GM06990 (cell line): Measurements from ENCODE around the gene PTCD2.

Source experiments
- DNase-seq: peaks from one replicate; pipeline ENCODE4 v3.0.0-alpha.2; 2011; ENCODE audit not compliant: insufficient read length; ENCODE audit errors: extremely low read depth
- H3K27me3 ChIP-seq: replicated peaks from 2 replicates; pipeline ENCODE4 v1.6.0; 2011; ENCODE audit warnings: low read length; ENCODE audit not compliant: control insufficient read depth, insufficient read depth
- H3K36me3 ChIP-seq: 2 replicates; pipeline ENCODE4 v1.5.1; 2011; ENCODE audit warnings: low read length; ENCODE audit not compliant: control insufficient read depth, insufficient read depth
- H3K4me3 ChIP-seq: replicated peaks from 2 replicates; pipeline ENCODE4 v1.5.1; 2011; ENCODE audit warnings: low read depth, mild to moderate bottlenecking, control low read depth, low read length
- CTCF ChIP-seq: IDR thresholded peaks from 2 replicates; pipeline ENCODE4 v1.5.1; 2011; ENCODE audit warnings: low read length, control low read depth, mild to moderate bottlenecking, inconsistent platforms; ENCODE audit not compliant: insufficient read depth, poor library complexity, severe bottlenecking

The PTCD2 gene

GRCh38 chr5:72415616-72416325 lies 95.6 kb downstream of the PTCD2 start:
- no peak for TF ChIP-seq CTCF
- H3K27me3 ChIP-seq = no peaks in the 10 kb centered on the region
- DNase-seq = no peak

DNA sequence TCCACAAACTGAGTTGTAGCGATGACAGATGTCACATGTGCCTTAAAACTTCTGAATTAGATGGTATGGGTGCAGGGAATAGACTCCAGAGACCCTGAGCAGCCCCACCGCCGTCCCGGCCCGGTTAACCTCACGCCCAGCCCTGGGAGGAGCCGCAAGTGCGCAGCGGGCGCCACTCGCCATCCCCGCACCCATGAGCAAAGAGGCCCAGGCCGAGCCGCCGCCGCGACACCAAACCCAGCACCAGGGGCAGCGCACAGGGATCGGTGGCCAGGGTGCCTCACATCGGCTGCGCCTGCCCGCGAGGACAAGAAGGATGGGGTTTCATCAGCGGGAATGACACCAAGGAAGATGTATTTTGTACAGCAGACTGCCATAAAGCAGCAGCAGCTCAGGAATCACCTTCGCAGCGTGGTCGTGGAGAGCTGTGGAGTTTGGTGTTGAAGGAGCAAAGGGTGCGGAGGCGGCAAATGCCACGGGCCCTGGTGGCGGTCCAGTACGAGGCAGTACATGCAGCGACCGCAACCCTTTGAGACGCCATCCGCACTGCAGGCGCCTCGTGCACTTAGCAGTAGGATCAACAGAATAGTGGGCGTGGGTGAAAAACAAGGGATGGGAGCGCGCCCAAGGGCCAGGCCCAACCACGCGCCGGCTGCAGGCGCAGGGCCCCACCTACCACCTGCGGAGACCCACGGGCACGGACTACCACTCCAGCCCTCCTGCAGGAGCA lies 97.3 kb downstream of the PTCD2 start:
- DNase-seq = no peak
- Histone ChIP-seq H3K36me3 (no peaks in the 10 kb centered on the region), H3K27me3 (no peaks in the 10 kb centered on the region), H3K4me3 (no peak overlapping the region)
- TF ChIP-seq CTCF = no peak

More at GRCh38 chr5:72415616-72416325, 95.6 kb downstream of the PTCD2 start:
- Histone ChIP-seq H3K36me3 (no peaks in the 10 kb centered on the region), H3K4me3 (no peak overlapping the region)
